Gastrocnemius medialis (tissue), 4 donors: ENCODE data around the gene SLC35C1. TPM values are rescaled to one million over a fixed set of nuclear protein-coding genes. Genes with fewer than 3 reads are reported as not detected.

Experiments used
- ATAC-seq, 2 donors: fragments of 150-250 bp; one replicate each; pipeline ENCODE4 v1.9.1; 2016
- DNase-seq, 2 donors: peaks; one replicate each; pipeline ENCODE4 v3.0.0-alpha.2; 2019
- H3K27ac ChIP-seq, 4 donors: fragments of 200-600 bp; sonication (generic); 1 replicate in 1 of 4; 2 replicates in 3 of 4; pipeline ENCODE4 v1.5.1; 2016 to 2018; ENCODE audit warnings: mild to moderate bottlenecking in 2 of 4, moderate library complexity in 1 of 4
- H3K27me3 ChIP-seq, 3 donors: fragments of 200-600 bp; sonication (generic) in 2 of 3; 1 replicate in 1 of 3; 2 replicates in 2 of 3; pipeline versions ENCODE4 v1.5.1 to v1.6.0; 2016 to 2019; ENCODE audit warnings: mild to moderate bottlenecking in 1 of 3, moderate library complexity in 1 of 3
- H3K36me3 ChIP-seq, 2 donors: fragments of 200-600 bp; sonication (generic) in 1 of 2; one replicate each; pipeline ENCODE4 v1.5.1; 2017 to 2018
- H3K4me1 ChIP-seq, 2 donors: fragments of 200-600 bp; sonication (generic) in 1 of 2; one replicate each; pipeline ENCODE4 v1.5.1; 2016 to 2017; ENCODE audit warnings: mild to moderate bottlenecking in 2 of 2
- H3K4me3 ChIP-seq, 4 donors: fragments of 200-600 bp; sonication (generic) in 3 of 4; 1 replicate in 1 of 4; 2 replicates in 3 of 4; pipeline ENCODE4 v1.5.1; 2016 to 2019; ENCODE audit warnings: mild to moderate bottlenecking in 2 of 4
- H3K9me3 ChIP-seq, 3 donors: fragments of 200-600 bp; sonication (generic) in 2 of 3; 1 replicate in 1 of 3; 2 replicates in 2 of 3; pipeline ENCODE4 v1.5.1; 2016 to 2019
- CTCF ChIP-seq, 5 experiments: fragments of 450-650 bp in 3 of 5; fragments of 200-600 bp in 2 of 5; sonication (generic) in 2 of 5; IDR thresholded peaks in 4 of 5; conservative IDR thresholded peaks in 1 of 5; 1 replicate in 4 of 5; 2 replicates in 1 of 5; pipeline ENCODE4 v1.5.1; 2016 to 2019; ENCODE audit warnings: antibody characterized with exemption in 5 of 5, mild to moderate bottlenecking in 3 of 5, moderate library complexity in 3 of 5
- POLR2A ChIP-seq, 2 donors: fragments of 450-650 bp; IDR thresholded peaks; one replicate each; pipeline ENCODE4 v1.6.1; 2017; ENCODE audit warnings: antibody characterized with exemption in 2 of 2, mild to moderate bottlenecking in 2 of 2, moderate library complexity in 2 of 2
- in situ Hi-C, 4 donors: fragments of 200-750 bp; cut with MboI; loops; one replicate each; pipeline versions ENCODE4 v1.15.0 to v1.8.0; 2017; ENCODE audit warnings: low sequenced_read_pairs in 4 of 4
- intact Hi-C: fragments of 100-400 bp; cut with DNase I; formaldehyde crosslinking; loops from one replicate; pipeline ENCODE4 v1.15.1; 2023; ENCODE audit warnings: low total_unique reads
- total RNA-seq, 4 donors: library from RNA; depleted of rRNA; stranded (reverse); fragments of >200 nt; gene quantifications; one replicate each; pipeline versions ENCODE4 v1.1.0 to v1.2.3, GENCODE V29; 2016

Gene SLC35C1
- total RNA-seq, 4 donors from 2014 or later = 4.8 to 11.7 (median 7.8) TPM

DNA sequence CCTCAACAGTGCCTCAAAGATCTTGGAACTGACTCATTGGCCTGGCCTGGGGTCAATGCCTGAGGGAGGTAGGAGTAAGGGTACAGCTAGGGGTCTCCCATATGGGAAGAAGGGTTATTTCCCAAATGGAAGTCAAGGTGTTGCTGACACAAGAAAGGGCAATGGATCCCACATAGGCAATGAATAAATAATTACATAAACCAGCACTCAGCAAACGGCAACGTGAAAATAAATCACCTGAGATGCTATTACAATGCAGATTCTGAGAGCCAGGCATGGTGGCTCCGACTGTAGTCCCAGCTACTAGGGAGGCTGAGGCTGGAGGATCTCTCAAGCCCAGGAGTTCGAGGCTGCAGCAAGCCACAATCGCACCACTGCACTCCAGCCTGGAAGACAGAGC lies 36.5 kb upstream of the SLC35C1 start:
- Histone ChIP-seq H3K36me3 (no peaks in the 10 kb centered on the region), H3K4me1 (peaks cover 0 to 26% of the 10 kb centered on the region in 2 donors), H3K9me3 (no peaks in the 10 kb centered on the region), H3K27me3 (no peaks in the 10 kb centered on the region), H3K4me3 (no peak overlapping the region), H3K27ac (no peak overlapping the region)
- intact Hi-C loops (loop anchor here (5.0 kb wide), 1 partner anchor 36 kb away; no protein-coding TSS in a partner anchor), in situ Hi-C loops (loop anchor here in 3 of 4 donors (10.0 to 25.0 kb wide), 3 partner anchors 106 to 404 kb away; partner anchors contain the start of gene CHST1 (in 1 of the 3))
- no peak for DNase-seq
- no peak for TF ChIP-seq POLR2A (IDR thresholded peaks at IDR 0.05)
- no peak for TF ChIP-seq CTCF (IDR thresholded peaks at IDR 0.05 in 4 of 5, conservative IDR thresholded peaks at IDR 0.05 in 1 of 5)
- no peak for ATAC-seq

DNA sequence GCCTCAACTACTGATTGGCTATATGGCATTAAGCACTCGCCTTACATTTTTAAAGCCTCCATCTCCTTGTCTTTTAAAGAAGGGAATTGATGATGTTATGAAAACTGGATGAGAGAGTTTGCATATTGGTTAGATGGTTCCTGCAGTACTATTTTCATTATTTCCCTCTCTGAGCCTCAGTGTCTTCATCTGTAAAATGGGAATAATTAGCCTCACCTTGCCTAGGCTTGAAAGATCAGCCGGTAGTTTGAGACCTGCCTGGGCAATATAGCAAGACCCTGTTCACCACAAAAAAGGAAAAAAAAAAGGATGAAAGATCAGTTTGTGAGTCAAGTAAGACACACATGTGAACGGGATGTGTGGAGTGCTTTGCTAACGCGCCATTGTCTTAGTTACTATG lies 35.0 kb upstream of the SLC35C1 start:
- Histone ChIP-seq H3K9me3 (no peaks in the 10 kb centered on the region), H3K27ac (no peak overlapping the region), H3K4me1 (peaks cover 0 to 26% of the 10 kb centered on the region in 2 donors), H3K27me3 (no peaks in the 10 kb centered on the region), H3K4me3 (no peak overlapping the region), H3K36me3 (no peaks in the 10 kb centered on the region)
- TF ChIP-seq POLR2A (IDR thresholded peaks at IDR 0.05) = no peak
- TF ChIP-seq CTCF (IDR thresholded peaks at IDR 0.05 in 4 of 5, conservative IDR thresholded peaks at IDR 0.05 in 1 of 5) = no peak
- in situ Hi-C loops = loop anchor here (5.0 to 25.0 kb wide), 9 partner anchors 108 to 435 kb away; partner anchors contain the start of gene CHST1 (in 1 of the 4)
- DNase-seq (no peak), ATAC-seq (no peak)
- intact Hi-C loops = loop anchor here (5.0 kb wide), 1 partner anchor 38 kb away; no protein-coding TSS in a partner anchor

GRCh38 chr11:45771193-45771565 lies 33.8 kb upstream of the SLC35C1 start:
- intact Hi-C loops = loop anchor here (1.0 kb wide), 1 partner anchor 233 kb away; no protein-coding TSS in a partner anchor
- Histone ChIP-seq H3K27ac (peak overlapping the region; percentile 60 to 81 (median 75)), H3K27me3 (no peaks in the 10 kb centered on the region), H3K4me3 (peak overlapping the region; percentile 47 to 68 (median 58)), H3K36me3 (no peaks in the 10 kb centered on the region), H3K4me1 (peaks cover 0 to 14% of the 10 kb centered on the region in 2 donors), H3K9me3 (no peaks in the 10 kb centered on the region)
- in situ Hi-C loops = loop anchor here (5.0 to 25.0 kb wide), 9 partner anchors 109 to 436 kb away; partner anchors contain the start of gene CHST1 (in 1 of the 4)
- ATAC-seq (peak; percentile 57 to 72), DNase-seq (peak; percentile 33 to 56)
- TF ChIP-seq CTCF (IDR thresholded peaks at IDR 0.05 in 4 of 5, conservative IDR thresholded peaks at IDR 0.05 in 1 of 5) (peak; percentile 82 to 94 (median 90)), POLR2A (IDR thresholded peaks at IDR 0.05) (no peak)

DNA sequence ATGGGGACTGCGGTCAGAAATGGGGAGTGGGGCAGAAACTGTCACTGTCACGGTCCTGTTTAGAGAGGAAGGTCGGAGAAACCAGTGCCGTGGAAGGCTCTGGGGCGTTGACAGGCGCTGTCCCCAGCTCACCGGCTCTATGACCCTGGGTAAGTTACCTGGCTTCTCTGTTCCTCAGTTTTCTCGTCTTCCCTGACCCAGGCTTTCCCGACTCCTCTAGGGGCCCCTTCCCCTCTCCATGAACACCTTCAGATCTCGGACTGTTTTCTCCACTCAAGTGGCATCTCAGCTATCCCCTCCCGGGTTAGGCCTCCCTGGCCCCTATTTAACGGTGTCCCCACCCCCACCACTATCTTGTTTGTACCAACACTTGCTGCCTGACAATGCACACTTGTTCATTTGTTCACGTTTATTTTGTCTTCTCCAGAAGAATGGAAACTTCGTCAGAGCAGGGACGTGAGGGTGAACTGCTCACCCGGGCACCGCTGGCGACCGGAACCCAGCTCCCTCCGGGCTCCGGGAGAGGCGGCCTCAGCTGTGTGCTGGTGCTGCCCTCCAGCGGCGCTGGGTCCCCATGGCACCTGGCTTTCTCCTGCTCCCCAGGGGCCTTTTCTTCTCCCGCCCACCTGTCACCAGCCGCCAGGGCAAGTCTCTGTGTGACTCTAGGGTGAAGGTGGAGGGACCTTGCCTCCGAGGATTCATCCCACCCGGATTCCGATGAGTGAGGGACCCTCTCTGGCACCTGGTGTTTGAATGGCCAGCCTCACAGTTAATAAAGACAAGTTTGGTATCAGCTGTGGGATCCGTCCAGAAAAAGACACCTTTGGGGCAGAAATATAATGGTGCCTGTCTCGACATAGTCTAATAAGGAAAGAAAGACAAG lies 33.1 kb upstream of the SLC35C1 start:
- in situ Hi-C loops = loop anchor here (5.0 to 25.0 kb wide), 9 partner anchors 110 to 437 kb away; partner anchors contain the start of gene CHST1 (in 1 of the 4)
- Histone ChIP-seq H3K27me3 (no peaks in the 10 kb centered on the region), H3K9me3 (no peaks in the 10 kb centered on the region), H3K27ac (peak overlapping the region; percentile 60 to 81 (median 75)), H3K4me1 (peaks cover 0 to 8% of the 10 kb centered on the region in 2 donors), H3K4me3 (peak overlapping the region; percentile 47 to 68 (median 58)), H3K36me3 (no peaks in the 10 kb centered on the region)
- ATAC-seq = peak; percentile 87 to 92
- DNase-seq = peak; percentile 65 to 81
- no peak for TF ChIP-seq POLR2A (IDR thresholded peaks at IDR 0.05)
- peak; percentile 88 to 98 (median 95) for TF ChIP-seq CTCF (IDR thresholded peaks at IDR 0.05 in 4 of 5, conservative IDR thresholded peaks at IDR 0.05 in 1 of 5)
- intact Hi-C loops = loop anchor here (1.0 kb wide), 3 partner anchors 117 to 432 kb away; no protein-coding TSS in a partner anchor
